IMR-90 (cell line): ENCODE data around the gene TMEM158. TPM values are rescaled to one million over a fixed set of nuclear protein-coding genes. Genes with fewer than 3 reads are reported as not detected.

Source experiments
- ATAC-seq: fragments of 200-7000 bp; cut with Tn5 transposase; 2 replicates; pipeline ENCODE4 v1.9.1; 2020; ENCODE audit warnings: low read depth, mild to moderate bottlenecking, moderate library complexity
- BruUV-seq: library from RNA; stranded (reverse); fragments of 400-500 nt; replicated peaks from 2 replicates; lab custom pipeline; 2021; lab: Mats Ljungman, UMichigan
- CTCF ChIA-PET: fragments of 300-600 bp; formaldehyde crosslinking; extraction: SDS; loops from one replicate; lab custom pipeline; 2021; ENCODE audit warnings: antibody characterized with exemption; lab: Yijun Ruan, JAX
- POLR2A ChIA-PET: fragments of 300-600 bp; sonication (Branson Sonifier 250); formaldehyde crosslinking; loops from one replicate; lab custom pipeline; 2022; ENCODE audit warnings: antibody characterized with exemption; ENCODE audit not compliant: unreplicated experiment; lab: Charles Lee
- DNase-seq: peaks from one replicate; pipeline ENCODE4 v3.0.0; 2013
- H2AFZ ChIP-seq: replicated peaks from 2 replicates; pipeline ENCODE3; 2013; ENCODE audit warnings: low read length, mild to moderate bottlenecking; ENCODE audit not compliant: poor library complexity
- H2AK5ac ChIP-seq: 2 replicates; pipeline ENCODE4 v1.6.1; 2013; ENCODE audit warnings: low read depth, low read length, inconsistent platforms
- H2AK9ac ChIP-seq: replicated peaks from 2 replicates; pipeline ENCODE3; 2013; ENCODE audit warnings: mild to moderate bottlenecking, low read depth, low read length, moderate library complexity; ENCODE audit not compliant: poor library complexity
- H2BK120ac ChIP-seq: 2 replicates; pipeline ENCODE4 v1.6.1; 2013; ENCODE audit warnings: low read depth, low read length, inconsistent platforms
- H2BK15ac ChIP-seq: 3 replicates; pipeline ENCODE4 v1.6.1; 2013; ENCODE audit warnings: low read depth, low read length, inconsistent platforms
- H2BK20ac ChIP-seq: 2 replicates; pipeline ENCODE4 v1.6.1; 2013; ENCODE audit warnings: low read depth, mild to moderate bottlenecking, inconsistent platforms, low read length, moderate library complexity
- H2BK5ac ChIP-seq: 2 replicates; pipeline ENCODE4 v1.6.1; 2013; ENCODE audit warnings: mild to moderate bottlenecking, low read depth, low read length, inconsistent platforms; ENCODE audit not compliant: poor library complexity, severe bottlenecking
- H3K14ac ChIP-seq: replicated peaks from 2 replicates; pipeline ENCODE4 v1.6.1; 2013; ENCODE audit warnings: low read depth, low read length, inconsistent platforms
- H3K18ac ChIP-seq: 2 replicates; pipeline ENCODE4 v1.6.1; 2013; ENCODE audit warnings: low read depth, low read length, control low read depth
- H3K23ac ChIP-seq: 2 replicates; pipeline ENCODE4 v1.6.1; 2013; ENCODE audit warnings: low read depth, low read length, inconsistent platforms
- H3K27ac ChIP-seq: 2 replicates; pipeline ENCODE4 v1.5.1; 2013; ENCODE audit warnings: mild to moderate bottlenecking, control low read depth, low read length; ENCODE audit not compliant: insufficient read depth
- H3K27me3 ChIP-seq: 2 replicates; pipeline ENCODE4 v1.6.1; 2013; ENCODE audit warnings: low read length; ENCODE audit not compliant: control insufficient read depth, insufficient read depth
- H3K36me3 ChIP-seq: 2 replicates; pipeline ENCODE4 v1.6.1; 2013; ENCODE audit warnings: low read length, mixed read lengths; ENCODE audit not compliant: control insufficient read depth, insufficient read depth
- H3K4ac ChIP-seq: 2 replicates; pipeline ENCODE4 v1.6.1; 2013; ENCODE audit warnings: low read depth, low read length, inconsistent platforms
- H3K4me1 ChIP-seq: 2 replicates; pipeline ENCODE4 v1.6.1; 2013; ENCODE audit warnings: low read length, mixed read lengths; ENCODE audit not compliant: control insufficient read depth, insufficient read depth
- H3K4me2 ChIP-seq: 2 replicates; pipeline ENCODE4 v1.6.1; 2013; ENCODE audit warnings: low read depth, mild to moderate bottlenecking, control low read depth, low read length, moderate library complexity
- H3K4me3 ChIP-seq: 2 replicates; pipeline ENCODE4 v1.5.1; 2013; ENCODE audit warnings: low read depth, mild to moderate bottlenecking, control low read depth, low read length, moderate library complexity; ENCODE audit not compliant: insufficient read depth
- H3K56ac ChIP-seq: 2 replicates; pipeline ENCODE4 v1.6.1; 2013; ENCODE audit warnings: low read length, inconsistent platforms; ENCODE audit not compliant: insufficient read depth; ENCODE audit errors: extremely low read depth
- H3K79me1 ChIP-seq, 2 experiments: 2 replicates each; pipeline ENCODE4 v1.6.1; 2013; ENCODE audit warnings: low read length in 2 of 2, inconsistent platforms in 1 of 2, low read depth in 1 of 2
- H3K9ac ChIP-seq: 2 replicates; pipeline ENCODE4 v1.6.1; 2013; ENCODE audit warnings: low read depth, low read length, control low read depth
- H3K9me1 ChIP-seq: 2 replicates; pipeline ENCODE4 v1.6.1; 2013; ENCODE audit warnings: low read length, inconsistent platforms; ENCODE audit not compliant: insufficient read depth
- H3K9me3 ChIP-seq: 2 replicates; pipeline ENCODE4 v1.6.1; 2013; ENCODE audit warnings: low read length; ENCODE audit not compliant: control insufficient read depth, insufficient read depth
- H4K20me1 ChIP-seq: 2 replicates; pipeline ENCODE4 v1.6.1; 2013; ENCODE audit warnings: low read length, inconsistent platforms; ENCODE audit not compliant: insufficient read depth
- H4K5ac ChIP-seq: 2 replicates; pipeline ENCODE4 v1.6.1; 2013; ENCODE audit warnings: mild to moderate bottlenecking, low read depth, low read length, control low read depth
- H4K8ac ChIP-seq, 2 experiments: 2 replicates each; pipeline ENCODE4 v1.6.1; 2013; ENCODE audit warnings: low read depth in 2 of 2, low read length in 2 of 2, control low read depth in 1 of 2, inconsistent platforms in 1 of 2
- H4K91ac ChIP-seq: 2 replicates; pipeline ENCODE4 v1.6.1; 2013; ENCODE audit warnings: low read depth, low read length, inconsistent platforms; ENCODE audit not compliant: insufficient read depth
- BHLHE40 ChIP-seq: fragments of 150-350 bp; IDR thresholded peaks from 2 replicates; pipeline ENCODE4 v1.6.1; 2016; ENCODE audit warnings: mild to moderate bottlenecking, low read depth, low read length
- CEBPB ChIP-seq: IDR thresholded peaks from 2 replicates; pipeline ENCODE4 v1.6.1; 2012; ENCODE audit warnings: low read depth, low read length, improper control_type of control experiment
- FOS ChIP-seq: fragments of 150-350 bp; IDR thresholded peaks from 2 replicates; pipeline ENCODE4 v1.6.1; 2016; ENCODE audit warnings: low read depth, low read length
- MAFK ChIP-seq: IDR thresholded peaks from 2 replicates; pipeline ENCODE4 v1.6.1; 2012; ENCODE audit warnings: low read depth, low read length, improper control_type of control experiment
- MAZ ChIP-seq: IDR thresholded peaks from 2 replicates; pipeline ENCODE4 v1.6.1; 2012; ENCODE audit warnings: low read depth, mild to moderate bottlenecking, low read length, improper control_type of control experiment, moderate library complexity, borderline replicate concordance
- MXI1 ChIP-seq: IDR thresholded peaks from 2 replicates; pipeline ENCODE4 v1.6.1; 2012; ENCODE audit warnings: low read depth, mild to moderate bottlenecking, low read length, moderate library complexity, borderline replicate concordance
- NFE2L2 ChIP-seq: fragments of 150-350 bp; IDR thresholded peaks from 2 replicates; pipeline ENCODE4 v1.6.1; 2016; ENCODE audit warnings: low read depth, mild to moderate bottlenecking, low read length
- POLR2A ChIP-seq: IDR thresholded peaks from 2 replicates; pipeline ENCODE4 v1.6.1; 2012; ENCODE audit warnings: mild to moderate bottlenecking, low read depth, low read length
- RAD21 ChIP-seq: IDR thresholded peaks from 2 replicates; pipeline ENCODE4 v1.6.1; 2012; ENCODE audit warnings: low read length, improper control_type of control experiment
- RCOR1 ChIP-seq: IDR thresholded peaks from 2 replicates; pipeline ENCODE4 v1.6.1; 2012; ENCODE audit warnings: mild to moderate bottlenecking, low read length, improper control_type of control experiment; ENCODE audit not compliant: insufficient replicate concordance
- RFX5 ChIP-seq: IDR thresholded peaks from 2 replicates; pipeline ENCODE4 v1.8.0; 2012; ENCODE audit warnings: low read depth, mild to moderate bottlenecking, low read length, moderate library complexity
- SMC3 ChIP-seq: fragments of 150-350 bp; IDR thresholded peaks from 2 replicates; pipeline ENCODE4 v1.6.1; 2016; ENCODE audit warnings: low read depth, mild to moderate bottlenecking, antibody characterized with exemption, low read length, moderate library complexity
- WGBS, 2 experiments: methylation state at CpG; one replicate each; pipeline versions ENCODE4 v1.1.5 to v1.1.7; 2013; ENCODE audit warnings: missing lambda C conversion rate in 2 of 2; ENCODE audit not compliant: insufficient read length in 1 of 2; ENCODE audit errors: extremely low coverage in 2 of 2; 5-methylcytosine and 5-hydroxymethylcytosine counted together
- dilution Hi-C: fragments of 300-500 bp; cut with HindIII; formaldehyde crosslinking; loops from one replicate; pipeline ENCODE4 v1.14.3; 2018; ENCODE audit warnings: low sequenced_read_pairs; ENCODE audit not compliant: unreplicated experiment
- in situ Hi-C: fragments of 300-500 bp; cut with MboI; formaldehyde crosslinking; loops from 3 replicates; pipeline ENCODE4 v1.14.3; 2019; ENCODE audit warnings: low sequenced_read_pairs, inconsistent platforms, mixed read lengths
- intact Hi-C: fragments of 100-400 bp; cut with micrococcal nuclease; formaldehyde crosslinking; loops from 2 replicates; pipeline ENCODE4 v1.10.0; 2022
- polyA plus RNA-seq, 3 experiments: library from polyadenylated mRNA; depleted of rRNA; stranded (reverse); fragments of >200 nt; gene quantifications; 2 replicates each; pipeline ENCODE4 v1.2.3, GENCODE V29; 2012; ENCODE audit warnings: low replicate concordance in 1 of 3
- total RNA-seq: library from RNA; depleted of rRNA; stranded (reverse); fragments of >200 nt; gene quantifications from 2 replicates; pipeline ENCODE4 v1.2.3, GENCODE V29; 2012
- TF ChIP-seq, protein P1 (sequence below): fragments of 150-350 bp; IDR thresholded peaks from 2 replicates; pipeline ENCODE4 v1.6.1; 2017; ENCODE audit warnings: mild to moderate bottlenecking, antibody characterized with exemption, low read length, low read depth
- TF ChIP-seq, protein P2 (sequence below): conservative IDR thresholded peaks from 2 replicates; pipeline ENCODE4 v1.5.1; 2012; ENCODE audit warnings: mild to moderate bottlenecking, low read depth, low read length, improper control_type of control experiment
- TF ChIP-seq, protein P3 (sequence below): fragments of 150-350 bp; IDR thresholded peaks from 2 replicates; pipeline ENCODE4 v1.6.1; 2016; ENCODE audit warnings: low read depth, mild to moderate bottlenecking, low read length, moderate library complexity, borderline replicate concordance

TMEM158 gene
- total and polyA plus RNA-seq, 2 of the 4 experiments (the other 2 are of a cell fraction), result 1.6 to 16.4 TPM

DNA sequence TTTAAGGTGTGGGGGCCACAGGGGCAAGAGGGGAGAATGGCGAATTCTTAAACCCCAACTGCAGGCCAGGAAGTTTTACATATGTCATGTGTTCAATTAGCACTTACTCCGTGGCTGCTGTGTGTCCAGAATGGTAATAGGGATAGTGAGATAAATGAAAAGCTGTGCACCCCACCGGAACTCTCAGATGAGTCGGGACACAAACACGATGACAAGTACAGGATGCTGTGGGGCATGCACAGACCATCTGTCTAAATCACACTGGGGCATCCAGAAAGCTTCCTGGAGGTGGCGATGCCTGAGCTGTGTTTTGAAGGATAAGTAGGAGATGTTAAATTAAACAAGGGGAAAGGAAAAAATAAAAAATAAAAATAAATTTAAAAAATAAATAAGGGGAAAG, 18.3 kb upstream of the TMEM158 start:
- dilution Hi-C loops, result no loop called here

More for the DNA sequence above, 18.3 kb upstream of the TMEM158 start:
- H3K9me3 ChIP-seq, result no peaks in the 10 kb centered on the region
- H3K23ac ChIP-seq, result no peak overlapping the region
- no peak overlapping the region for H4K91ac ChIP-seq
- H3K4me1 ChIP-seq, result peaks cover 3% of the 10 kb centered on the region
- intact Hi-C loops, result no loop called here
- H3K27me3 ChIP-seq, result peaks cover 2% of the 10 kb centered on the region; the same call in 1 of the 2 replicates
- ChIA-PET POLR2A (no interaction called here), CTCF (no interaction called here)
- H2BK15ac ChIP-seq, result no peak overlapping the region
- DNase-seq, result no peak
- no peak overlapping the region for H3K27ac ChIP-seq
- no peak overlapping the region for H2BK120ac ChIP-seq
- no peak overlapping the region for H2BK20ac ChIP-seq
- no peak overlapping the region for H2AK9ac ChIP-seq
- no peak overlapping the region for H3K4me3 ChIP-seq
- H4K8ac ChIP-seq, result no peak overlapping the region
- H2BK5ac ChIP-seq, result no peak overlapping the region
- H3K4me2 ChIP-seq, result no peak overlapping the region
- TF ChIP-seq SMC3 (no peak), CEBPB (no peak), RAD21 (no peak), MXI1 (no peak), RCOR1 (no peak), FOS (no peak), MAZ (no peak), POLR2A (no peak), MAFK (no peak), NFE2L2 (no peak), RFX5 (no peak), BHLHE40 (no peak)
- TF ChIP-seq, protein P1, sequence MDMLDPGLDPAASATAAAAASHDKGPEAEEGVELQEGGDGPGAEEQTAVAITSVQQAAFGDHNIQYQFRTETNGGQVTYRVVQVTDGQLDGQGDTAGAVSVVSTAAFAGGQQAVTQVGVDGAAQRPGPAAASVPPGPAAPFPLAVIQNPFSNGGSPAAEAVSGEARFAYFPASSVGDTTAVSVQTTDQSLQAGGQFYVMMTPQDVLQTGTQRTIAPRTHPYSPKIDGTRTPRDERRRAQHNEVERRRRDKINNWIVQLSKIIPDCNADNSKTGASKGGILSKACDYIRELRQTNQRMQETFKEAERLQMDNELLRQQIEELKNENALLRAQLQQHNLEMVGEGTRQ, result no peak
- TF ChIP-seq, protein P2, sequence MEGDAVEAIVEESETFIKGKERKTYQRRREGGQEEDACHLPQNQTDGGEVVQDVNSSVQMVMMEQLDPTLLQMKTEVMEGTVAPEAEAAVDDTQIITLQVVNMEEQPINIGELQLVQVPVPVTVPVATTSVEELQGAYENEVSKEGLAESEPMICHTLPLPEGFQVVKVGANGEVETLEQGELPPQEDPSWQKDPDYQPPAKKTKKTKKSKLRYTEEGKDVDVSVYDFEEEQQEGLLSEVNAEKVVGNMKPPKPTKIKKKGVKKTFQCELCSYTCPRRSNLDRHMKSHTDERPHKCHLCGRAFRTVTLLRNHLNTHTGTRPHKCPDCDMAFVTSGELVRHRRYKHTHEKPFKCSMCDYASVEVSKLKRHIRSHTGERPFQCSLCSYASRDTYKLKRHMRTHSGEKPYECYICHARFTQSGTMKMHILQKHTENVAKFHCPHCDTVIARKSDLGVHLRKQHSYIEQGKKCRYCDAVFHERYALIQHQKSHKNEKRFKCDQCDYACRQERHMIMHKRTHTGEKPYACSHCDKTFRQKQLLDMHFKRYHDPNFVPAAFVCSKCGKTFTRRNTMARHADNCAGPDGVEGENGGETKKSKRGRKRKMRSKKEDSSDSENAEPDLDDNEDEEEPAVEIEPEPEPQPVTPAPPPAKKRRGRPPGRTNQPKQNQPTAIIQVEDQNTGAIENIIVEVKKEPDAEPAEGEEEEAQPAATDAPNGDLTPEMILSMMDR, result no peak
- TF ChIP-seq, protein P3, sequence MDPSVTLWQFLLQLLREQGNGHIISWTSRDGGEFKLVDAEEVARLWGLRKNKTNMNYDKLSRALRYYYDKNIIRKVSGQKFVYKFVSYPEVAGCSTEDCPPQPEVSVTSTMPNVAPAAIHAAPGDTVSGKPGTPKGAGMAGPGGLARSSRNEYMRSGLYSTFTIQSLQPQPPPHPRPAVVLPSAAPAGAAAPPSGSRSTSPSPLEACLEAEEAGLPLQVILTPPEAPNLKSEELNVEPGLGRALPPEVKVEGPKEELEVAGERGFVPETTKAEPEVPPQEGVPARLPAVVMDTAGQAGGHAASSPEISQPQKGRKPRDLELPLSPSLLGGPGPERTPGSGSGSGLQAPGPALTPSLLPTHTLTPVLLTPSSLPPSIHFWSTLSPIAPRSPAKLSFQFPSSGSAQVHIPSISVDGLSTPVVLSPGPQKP, result no peak
- in situ Hi-C loops, result no loop called here
- 40% methylated on average over 1 of the region's 6 CpGs; no CpG with 5 or more reads in 1 of the 2 experiments for WGBS, 2 experiments
- no TSS peak for BruUV-seq
- H4K20me1 ChIP-seq, result no peaks in the 10 kb centered on the region
- no peak overlapping the region for H3K18ac ChIP-seq
- H3K36me3 ChIP-seq, result no peaks in the 10 kb centered on the region
- H3K56ac ChIP-seq, result no peak overlapping the region
- no peak overlapping the region for H2AFZ ChIP-seq
- no peaks in the 10 kb centered on the region; the same call in 1 of the 2 replicates for H3K9me1 ChIP-seq
- H4K5ac ChIP-seq, result no peak overlapping the region
- H3K79me1 ChIP-seq, result no peaks in the 10 kb centered on the region
- H3K14ac ChIP-seq, result no peak overlapping the region
- no peak overlapping the region for H3K4ac ChIP-seq
- H2AK5ac ChIP-seq, result no peak overlapping the region
- ATAC-seq, result no peak
- no peak overlapping the region for H3K9ac ChIP-seq
